PC-9 (cell line): ENCODE measurements around the gene NAA30. TPM values are rescaled to one million over a fixed set of nuclear protein-coding genes. Genes with fewer than 3 reads are reported as not detected.

ENCODE experiments used
- BruUV-seq: library from RNA; stranded (reverse); fragments of 400-500 nt; replicated peaks from 2 replicates; lab custom pipeline; 2021; lab: Mats Ljungman, UMichigan
- CTCF ChIA-PET: fragments of 300-600 bp; sonication (Branson Sonifier 250); formaldehyde crosslinking; loops from one replicate; lab custom pipeline; 2022; ENCODE audit warnings: antibody characterized with exemption; lab: Charles Lee
- POLR2A ChIA-PET: fragments of 300-600 bp; sonication (Branson Sonifier 250); formaldehyde crosslinking; loops from one replicate; lab custom pipeline; 2022; ENCODE audit warnings: antibody characterized with exemption; ENCODE audit not compliant: unreplicated experiment; lab: Charles Lee
- DNase-seq, 2 experiments: peaks; one replicate each; pipeline versions ENCODE4 v3.0.0 to v3.0.0-alpha.2; 2015 to 2022; ENCODE audit warnings: mixed read lengths in 1 of 2
- H2AFZ ChIP-seq: fragments of 200-600 bp; sonication (generic); 2 replicates; pipeline ENCODE4 v1.8.1; 2017; ENCODE audit warnings: antibody characterized with exemption
- H3F3A ChIP-seq: fragments of 200-600 bp; sonication (generic); 2 replicates; pipeline ENCODE4 v1.8.1; 2017; ENCODE audit warnings: antibody characterized with exemption, mild to moderate bottlenecking, low read depth; ENCODE audit not compliant: insufficient read depth
- H3K27ac ChIP-seq: fragments of 200-600 bp; sonication (generic); 2 replicates; pipeline ENCODE4 v1.6.1; 2016; ENCODE audit warnings: mixed run types
- H3K27me3 ChIP-seq: fragments of 200-600 bp; sonication (generic); 2 replicates; pipeline ENCODE4 v1.6.1; 2016; ENCODE audit warnings: low read depth, mixed run types; ENCODE audit not compliant: insufficient read depth
- H3K36me3 ChIP-seq: fragments of 200-600 bp; sonication (generic); 2 replicates; pipeline ENCODE4 v1.6.1; 2016; ENCODE audit warnings: low read depth, mixed run types
- H3K4me1 ChIP-seq: fragments of 200-600 bp; sonication (generic); replicated peaks from 2 replicates; pipeline ENCODE4 v1.6.1; 2016; ENCODE audit warnings: mixed run types; ENCODE audit not compliant: insufficient read depth
- H3K4me2 ChIP-seq: fragments of 200-600 bp; sonication (generic); 2 replicates; pipeline ENCODE4 v1.6.1; 2017; ENCODE audit warnings: mixed run types
- H3K4me3 ChIP-seq: fragments of 200-600 bp; sonication (generic); 2 replicates; pipeline ENCODE4 v1.6.1; 2016; ENCODE audit warnings: mixed run types
- H3K79me2 ChIP-seq: fragments of 200-600 bp; sonication (generic); 2 replicates; pipeline ENCODE4 v1.6.1; 2017; ENCODE audit warnings: low read depth, mixed run types
- H3K9me2 ChIP-seq: fragments of 200-600 bp; sonication (generic); 2 replicates; pipeline ENCODE4 v1.8.1; 2017; ENCODE audit warnings: mild to moderate bottlenecking; ENCODE audit not compliant: insufficient read depth
- H3K9me3 ChIP-seq: fragments of 200-600 bp; sonication (generic); 2 replicates; pipeline ENCODE4 v1.8.1; 2016; ENCODE audit warnings: low read depth; ENCODE audit not compliant: insufficient read depth
- H4K20me1 ChIP-seq: fragments of 200-600 bp; sonication (generic); 2 replicates; pipeline ENCODE4 v1.8.1; 2017; ENCODE audit not compliant: insufficient read depth
- EZH2 ChIP-seq: fragments of 200-600 bp; sonication (generic); IDR thresholded peaks from 2 replicates; pipeline ENCODE4 v1.8.0; 2017; ENCODE audit warnings: antibody characterized with exemption, low read depth
- intact Hi-C: fragments of 100-400 bp; cut with micrococcal nuclease; formaldehyde crosslinking; loops from one replicate; pipeline ENCODE4 v1.10.0; 2022; ENCODE audit not compliant: unreplicated experiment
- total RNA-seq: library from RNA; stranded (reverse); gene quantifications from 2 replicates; pipeline ENCODE4 v1.2.3, GENCODE V29; 2021
- TF ChIP-seq, protein P1 (sequence below): fragments of 200-600 bp; sonication (generic); conservative IDR thresholded peaks from 2 replicates; pipeline ENCODE4 v1.6.1; 2017; ENCODE audit warnings: mixed run types, antibody characterized with exemption, mild to moderate bottlenecking, moderate library complexity

Gene NAA30
- total RNA-seq, 1 experiment from 2014 or later, result 14.2 TPM

- no peak overlapping the region for H3K4me3 ChIP-seq
- H3K4me2 ChIP-seq, result no peak overlapping the region
- H3K9me2 ChIP-seq, result no peaks in the 10 kb centered on the region
- no peaks in the 10 kb centered on the region for H3K79me2 ChIP-seq
- H4K20me1 ChIP-seq, result no peaks in the 10 kb centered on the region
- BruUV-seq, result no TSS peak
- CTCF ChIA-PET, result no interaction called here
- no peaks in the 10 kb centered on the region for H3K27me3 ChIP-seq
- intact Hi-C loops, result no loop called here
- no peak overlapping the region for H3K27ac ChIP-seq
- no peaks in the 10 kb centered on the region for H3K4me1 ChIP-seq
- POLR2A ChIA-PET, result no interaction called here
- no peaks in the 10 kb centered on the region for H3K36me3 ChIP-seq
- TF ChIP-seq, protein P1, sequence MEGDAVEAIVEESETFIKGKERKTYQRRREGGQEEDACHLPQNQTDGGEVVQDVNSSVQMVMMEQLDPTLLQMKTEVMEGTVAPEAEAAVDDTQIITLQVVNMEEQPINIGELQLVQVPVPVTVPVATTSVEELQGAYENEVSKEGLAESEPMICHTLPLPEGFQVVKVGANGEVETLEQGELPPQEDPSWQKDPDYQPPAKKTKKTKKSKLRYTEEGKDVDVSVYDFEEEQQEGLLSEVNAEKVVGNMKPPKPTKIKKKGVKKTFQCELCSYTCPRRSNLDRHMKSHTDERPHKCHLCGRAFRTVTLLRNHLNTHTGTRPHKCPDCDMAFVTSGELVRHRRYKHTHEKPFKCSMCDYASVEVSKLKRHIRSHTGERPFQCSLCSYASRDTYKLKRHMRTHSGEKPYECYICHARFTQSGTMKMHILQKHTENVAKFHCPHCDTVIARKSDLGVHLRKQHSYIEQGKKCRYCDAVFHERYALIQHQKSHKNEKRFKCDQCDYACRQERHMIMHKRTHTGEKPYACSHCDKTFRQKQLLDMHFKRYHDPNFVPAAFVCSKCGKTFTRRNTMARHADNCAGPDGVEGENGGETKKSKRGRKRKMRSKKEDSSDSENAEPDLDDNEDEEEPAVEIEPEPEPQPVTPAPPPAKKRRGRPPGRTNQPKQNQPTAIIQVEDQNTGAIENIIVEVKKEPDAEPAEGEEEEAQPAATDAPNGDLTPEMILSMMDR, result no peak
- no peak for TF ChIP-seq EZH2
- no peak overlapping the region for H2AFZ ChIP-seq
- H3F3A ChIP-seq, result no peaks in the 10 kb centered on the region
- no peak for DNase-seq
- H3K9me3 ChIP-seq, result no peaks in the 10 kb centered on the region
Measured at GRCh38 chr14:57435923-57436322, 45.5 kb downstream of the NAA30 start.

GRCh38 chr14:57461777-57462320 is 71.5 kb downstream of the NAA30 start:
- no peak for DNase-seq
- intact Hi-C loops, result no loop called here
- no peak overlapping the region for H3K4me3 ChIP-seq
- H3K79me2 ChIP-seq, result no peaks in the 10 kb centered on the region
- H3K9me2 ChIP-seq, result peaks cover 4% of the 10 kb centered on the region; the same call in 1 of the 2 replicates
- no peak overlapping the region for H3K4me2 ChIP-seq
- H3K27me3 ChIP-seq, result no peaks in the 10 kb centered on the region
- H3K9me3 ChIP-seq, result no peaks in the 10 kb centered on the region
- no TSS peak for BruUV-seq
- POLR2A ChIA-PET, result no interaction called here
- CTCF ChIA-PET, result no interaction called here
- H3F3A ChIP-seq, result no peaks in the 10 kb centered on the region
- TF ChIP-seq, protein P1, result no peak
- H4K20me1 ChIP-seq, result no peaks in the 10 kb centered on the region
- H3K27ac ChIP-seq, result no peak overlapping the region
- H3K4me1 ChIP-seq, result 0 out of 2 replicates have a peak, but pooled peaks cover 10% of the 10 kb centered on the region
- no peaks in the 10 kb centered on the region for H3K36me3 ChIP-seq
- no peak overlapping the region for H2AFZ ChIP-seq

DNA sequence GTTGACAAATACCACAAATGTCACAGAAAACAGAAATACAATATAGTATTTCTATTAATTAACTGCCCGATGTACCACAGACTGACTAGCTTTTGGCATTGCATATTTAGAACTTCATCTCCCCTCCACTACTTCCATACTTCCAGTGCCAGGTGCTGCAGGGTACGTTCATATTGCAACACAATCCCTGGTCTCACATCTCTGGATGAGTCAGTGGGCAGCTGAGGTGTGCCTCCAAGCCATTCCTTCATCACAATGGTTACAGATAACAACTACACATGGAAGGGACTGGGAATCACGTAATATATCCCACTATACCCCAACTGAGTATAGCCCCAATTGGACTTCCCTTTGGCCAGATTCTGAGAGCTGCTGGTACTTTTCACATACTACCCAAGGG is 72.2 kb downstream of the NAA30 start:
- Histone ChIP-seq H3K4me2 (no peak overlapping the region), H3K9me3 (no peaks in the 10 kb centered on the region), H3K9me2 (peaks cover 4% of the 10 kb centered on the region; the same call in 1 of the 2 replicates), H3K4me1 (0 out of 2 replicates have a peak, but pooled peaks cover 10% of the 10 kb centered on the region), H3K36me3 (no peaks in the 10 kb centered on the region), H3F3A (no peaks in the 10 kb centered on the region), H3K27ac (no peak overlapping the region), H2AFZ (no peak overlapping the region), H3K4me3 (no peak overlapping the region), H4K20me1 (no peaks in the 10 kb centered on the region), H3K79me2 (no peaks in the 10 kb centered on the region), H3K27me3 (no peaks in the 10 kb centered on the region)
- intact Hi-C loops, result no loop called here
- DNase-seq, result no peak
- POLR2A ChIA-PET, result no interaction called here
- TF ChIP-seq, protein P1, result no peak
- no peak for TF ChIP-seq EZH2
- CTCF ChIA-PET, result no interaction called here
- BruUV-seq, result no TSS peak
